Measurements from ENCODE around the gene CCN6. TPM values are rescaled to one million over a fixed set of nuclear protein-coding genes. Genes with fewer than 3 reads are reported as not detected.

Gene CCN6
- total RNA-seq, 1 experiment from 2014 or later = not detected

- Histone ChIP-seq H3K36me3 (no peaks in the 10 kb centered on the region), H3K4me3 (no peak overlapping the region), H3K9me3 (no peaks in the 10 kb centered on the region), H3K27me3 (no peaks in the 10 kb centered on the region)
- DNase-seq = no peak
Observed at GRCh38 chr6:112024464-112024863, 29.4 kb upstream of the CCN6 start.

GRCh38 chr6:112026933-112027332 lies 27.0 kb upstream of the CCN6 start:
- no peak for DNase-seq
- Histone ChIP-seq H3K4me3 (no peak overlapping the region), H3K9me3 (no peaks in the 10 kb centered on the region), H3K27me3 (no peaks in the 10 kb centered on the region), H3K36me3 (no peaks in the 10 kb centered on the region)

GRCh38 chr6:112027942-112028674 lies 25.8 kb upstream of the CCN6 start:
- H3K9me3 ChIP-seq = no peaks in the 10 kb centered on the region
- DNase-seq = no peak

GRCh38 chr6:112029045-112029822 lies 24.7 kb upstream of the CCN6 start:
- no peaks in the 10 kb centered on the region for H3K9me3 ChIP-seq
- H3K36me3 ChIP-seq = no peaks in the 10 kb centered on the region
- H3K27me3 ChIP-seq = no peaks in the 10 kb centered on the region
- no peak overlapping the region for H3K4me3 ChIP-seq
- peak; percentile 52 for DNase-seq

More at GRCh38 chr6:112027942-112028674, 25.8 kb upstream of the CCN6 start:
- Histone ChIP-seq H3K4me3 (no peak overlapping the region), H3K36me3 (no peaks in the 10 kb centered on the region), H3K27me3 (no peaks in the 10 kb centered on the region)

- Histone ChIP-seq H3K36me3 (no peaks in the 10 kb centered on the region), H3K9me3 (no peaks in the 10 kb centered on the region), H3K4me3 (no peak overlapping the region), H3K27me3 (no peaks in the 10 kb centered on the region)
- DNase-seq = no peak
Observed at GRCh38 chr6:112030206-112030960, 23.5 kb upstream of the CCN6 start.

GRCh38 chr6:112030961-112031660 lies 22.8 kb upstream of the CCN6 start:
- DNase-seq = no peak

GRCh38 chr6:112031960-112032359 lies 21.9 kb upstream of the CCN6 start:
- Histone ChIP-seq H3K9me3 (no peaks in the 10 kb centered on the region), H3K4me3 (no peak overlapping the region), H3K36me3 (no peaks in the 10 kb centered on the region), H3K27me3 (no peaks in the 10 kb centered on the region)
- no peak for DNase-seq

More at GRCh38 chr6:112030961-112031660, 22.8 kb upstream of the CCN6 start:
- H3K4me3 ChIP-seq = no peak overlapping the region
- no peaks in the 10 kb centered on the region for H3K9me3 ChIP-seq
- H3K36me3 ChIP-seq = no peaks in the 10 kb centered on the region
- no peaks in the 10 kb centered on the region for H3K27me3 ChIP-seq

- H3K27me3 ChIP-seq = no peaks in the 10 kb centered on the region
Observed at GRCh38 chr6:112032728-112033127, 21.2 kb upstream of the CCN6 start.

GRCh38 chr6:112033791-112034615 lies 19.9 kb upstream of the CCN6 start:
- Histone ChIP-seq H3K27me3 (no peaks in the 10 kb centered on the region), H3K36me3 (no peaks in the 10 kb centered on the region), H3K9me3 (no peaks in the 10 kb centered on the region), H3K4me3 (no peak overlapping the region)
- no peak for DNase-seq

More at GRCh38 chr6:112032728-112033127, 21.2 kb upstream of the CCN6 start:
- Histone ChIP-seq H3K4me3 (no peak overlapping the region), H3K9me3 (no peaks in the 10 kb centered on the region), H3K36me3 (no peaks in the 10 kb centered on the region)
- DNase-seq = no peak

- DNase-seq = no peak
- H3K27me3 ChIP-seq = no peaks in the 10 kb centered on the region
- no peak overlapping the region for H3K4me3 ChIP-seq
- no peaks in the 10 kb centered on the region for H3K36me3 ChIP-seq
- no peaks in the 10 kb centered on the region for H3K9me3 ChIP-seq
Observed at GRCh38 chr6:112034616-112034995, 19.3 kb upstream of the CCN6 start.

GRCh38 chr6:112036088-112036637 lies 17.7 kb upstream of the CCN6 start:
- H3K4me3 ChIP-seq = no peak overlapping the region
- no peaks in the 10 kb centered on the region for H3K9me3 ChIP-seq
- H3K36me3 ChIP-seq = no peaks in the 10 kb centered on the region
- DNase-seq = no peak
- no peaks in the 10 kb centered on the region for H3K27me3 ChIP-seq

GRCh38 chr6:112037783-112038216 lies 16.1 kb upstream of the CCN6 start:
- Histone ChIP-seq H3K36me3 (no peaks in the 10 kb centered on the region; the same call in 1 of the 2 replicates), H3K9me3 (no peaks in the 10 kb centered on the region), H3K4me3 (no peak overlapping the region), H3K27me3 (no peaks in the 10 kb centered on the region)
- peak; percentile 98 for DNase-seq

- no peak for DNase-seq
- no peaks in the 10 kb centered on the region; the same call in 1 of the 2 replicates for H3K36me3 ChIP-seq
- no peak overlapping the region for H3K4me3 ChIP-seq
- no peaks in the 10 kb centered on the region for H3K9me3 ChIP-seq
- no peaks in the 10 kb centered on the region for H3K27me3 ChIP-seq
Observed at GRCh38 chr6:112038268-112038667, 15.6 kb upstream of the CCN6 start.

- Histone ChIP-seq H3K9me3 (no peaks in the 10 kb centered on the region), H3K4me3 (no peak overlapping the region), H3K36me3 (no peaks in the 10 kb centered on the region; the same call in 1 of the 2 replicates), H3K27me3 (no peaks in the 10 kb centered on the region)
- DNase-seq = no peak
Observed at GRCh38 chr6:112038756-112039430, 15.0 kb upstream of the CCN6 start.

GRCh38 chr6:112039431-112039770 lies 14.5 kb upstream of the CCN6 start:
- Histone ChIP-seq H3K36me3 (no peaks in the 10 kb centered on the region; the same call in 1 of the 2 replicates), H3K4me3 (no peak overlapping the region), H3K27me3 (no peaks in the 10 kb centered on the region), H3K9me3 (no peaks in the 10 kb centered on the region)
- no peak for DNase-seq
